ENCODE results near the gene INHBC.
"Not testable (repeated sequence)": the region's sequence is repeated elsewhere in the genome, so short reads cannot be mapped to it uniquely, and the experiment has no call there.

DNA sequence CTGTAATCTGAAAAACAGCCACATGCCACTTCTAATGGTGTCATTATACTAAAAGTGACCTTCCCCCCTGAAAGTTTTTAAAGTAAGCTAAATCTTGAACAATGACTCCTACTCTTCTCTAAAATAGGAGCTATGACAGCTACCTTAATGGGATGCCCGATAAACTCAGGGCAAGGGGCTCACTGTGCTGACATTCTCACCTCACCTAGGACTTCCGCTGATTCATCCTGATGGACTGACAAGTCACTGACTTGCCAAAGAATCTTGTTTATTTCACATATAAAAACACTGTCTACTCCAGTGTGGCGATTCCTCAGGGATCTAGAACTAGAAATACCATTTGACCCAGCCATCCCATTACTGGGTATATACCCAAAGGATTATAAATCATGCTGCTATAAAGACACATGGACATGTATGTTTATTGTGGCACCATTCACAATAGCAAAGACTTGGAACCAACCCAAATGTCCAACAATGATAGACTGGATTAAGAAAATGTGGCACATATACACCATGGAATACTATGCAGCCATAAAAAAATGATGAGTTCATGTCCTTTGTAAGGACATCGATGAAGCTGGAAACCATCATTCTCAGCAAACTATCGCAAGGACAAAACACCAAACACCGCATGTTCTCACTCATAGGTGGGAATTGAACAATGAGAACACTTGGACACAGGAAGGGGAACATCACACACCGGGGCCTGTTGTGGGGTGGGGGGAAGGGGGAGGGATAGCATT, 34.7 kb upstream of the INHBC start:
- not testable (repeated sequence) for TF ChIP-seq POLR2A (IDR thresholded peaks at IDR 0.05; ENCODE audit: low read length); GATA1 (IDR thresholded peaks at IDR 0.05; ENCODE audit: low read depth, low read length)

Data from erythroblast (primary cell).